NCI-H69 (cell line): ENCODE data around the gene MRAS.
A peak's percentile ranks its signal among the peaks of the same experiment; 100 is the strongest.

Source experiments
- DNase-seq: peaks from one replicate; lab custom pipeline; 2025; lab: John Stamatoyannopoulos, UW

MRAS gene

DNA sequence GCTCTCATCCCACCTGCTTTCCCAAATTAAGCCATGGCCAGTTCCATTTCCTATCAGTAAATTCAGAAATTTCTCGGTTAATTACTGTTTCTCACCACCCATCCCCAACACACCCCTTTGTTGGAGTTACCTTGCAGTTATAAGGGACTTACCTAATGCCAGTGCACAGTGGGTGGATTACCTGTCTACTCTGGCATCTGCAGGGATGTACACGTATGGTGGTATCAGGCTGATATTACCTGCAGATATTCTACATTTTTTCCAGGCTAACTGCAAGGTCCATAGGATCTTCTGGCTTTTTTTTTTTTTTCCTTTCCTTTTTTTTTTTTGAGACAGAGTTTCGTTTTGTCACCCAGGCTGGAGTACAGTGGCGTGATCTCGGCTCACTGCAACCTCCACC is 7.9 kb upstream of the MRAS start:
- DNase-seq, result no peak

DNA sequence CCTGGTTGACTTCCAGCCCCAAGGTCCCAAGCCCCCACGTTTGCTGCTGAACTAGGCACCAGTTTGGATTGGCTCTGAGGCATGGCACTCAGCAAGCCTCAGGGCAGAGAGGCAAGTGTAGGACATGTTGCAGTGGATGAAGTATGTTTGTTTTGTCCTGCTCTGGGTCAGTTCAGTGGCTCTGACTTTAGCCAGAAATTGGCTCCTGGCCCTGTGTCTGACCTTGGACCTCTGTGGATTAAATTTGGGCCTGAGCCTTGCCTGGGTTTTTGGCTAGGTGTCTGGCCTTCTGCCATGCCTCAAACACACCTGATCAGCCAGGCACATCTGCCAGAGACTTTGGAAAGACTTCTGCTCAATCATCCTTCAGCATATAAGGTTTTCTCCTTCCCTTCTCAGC is 3.6 kb upstream of the MRAS start:
- no peak for DNase-seq

DNA sequence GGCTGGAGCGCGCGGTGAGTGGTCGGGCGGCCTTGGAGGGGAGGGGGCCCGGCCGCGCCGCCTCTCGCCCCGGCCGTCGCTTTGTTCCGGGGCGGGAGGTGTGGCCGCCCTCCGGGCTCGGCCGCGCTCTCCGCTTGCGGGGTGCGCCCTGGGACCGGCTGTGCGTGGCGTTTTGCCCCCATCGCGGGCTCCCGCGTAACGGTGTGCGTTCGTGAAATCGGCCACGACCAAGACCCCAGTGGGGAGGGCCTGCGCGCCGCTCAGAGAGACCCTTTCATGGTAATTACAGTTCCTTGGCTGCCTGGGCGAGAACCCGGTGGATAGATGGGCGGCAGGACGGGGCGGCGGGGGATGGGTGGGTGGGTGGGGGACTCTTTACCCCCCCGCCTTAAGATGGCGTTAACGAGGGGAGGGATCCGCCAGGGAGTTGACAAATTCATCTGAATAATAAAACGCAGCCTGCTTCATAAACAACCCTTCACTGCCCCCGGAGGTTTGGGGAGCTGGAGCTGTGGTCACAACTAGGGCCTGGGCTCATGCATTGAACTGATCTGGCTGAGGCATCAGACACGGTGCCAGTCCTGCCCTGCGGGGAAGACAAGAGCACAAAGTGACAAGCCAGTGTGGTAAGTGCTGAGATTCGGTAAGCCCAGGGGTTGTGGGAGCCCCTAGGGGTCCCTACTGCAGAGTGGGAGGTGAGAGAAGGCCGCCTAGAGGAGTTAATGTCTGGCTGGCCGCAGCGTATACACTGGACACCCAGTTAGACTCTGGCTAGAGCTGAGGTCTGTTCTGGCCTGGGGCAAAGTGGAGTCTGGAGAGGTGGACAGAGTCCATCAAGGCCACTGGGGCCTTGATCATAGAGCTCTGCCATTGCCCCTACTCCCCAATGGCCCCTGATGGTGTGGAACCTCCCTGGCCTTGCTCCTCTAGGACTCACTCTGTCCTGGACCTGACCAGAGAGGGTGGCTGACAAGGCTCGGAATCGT is 668 bp downstream of the MRAS start:
- peak; percentile 24 for DNase-seq

DNA sequence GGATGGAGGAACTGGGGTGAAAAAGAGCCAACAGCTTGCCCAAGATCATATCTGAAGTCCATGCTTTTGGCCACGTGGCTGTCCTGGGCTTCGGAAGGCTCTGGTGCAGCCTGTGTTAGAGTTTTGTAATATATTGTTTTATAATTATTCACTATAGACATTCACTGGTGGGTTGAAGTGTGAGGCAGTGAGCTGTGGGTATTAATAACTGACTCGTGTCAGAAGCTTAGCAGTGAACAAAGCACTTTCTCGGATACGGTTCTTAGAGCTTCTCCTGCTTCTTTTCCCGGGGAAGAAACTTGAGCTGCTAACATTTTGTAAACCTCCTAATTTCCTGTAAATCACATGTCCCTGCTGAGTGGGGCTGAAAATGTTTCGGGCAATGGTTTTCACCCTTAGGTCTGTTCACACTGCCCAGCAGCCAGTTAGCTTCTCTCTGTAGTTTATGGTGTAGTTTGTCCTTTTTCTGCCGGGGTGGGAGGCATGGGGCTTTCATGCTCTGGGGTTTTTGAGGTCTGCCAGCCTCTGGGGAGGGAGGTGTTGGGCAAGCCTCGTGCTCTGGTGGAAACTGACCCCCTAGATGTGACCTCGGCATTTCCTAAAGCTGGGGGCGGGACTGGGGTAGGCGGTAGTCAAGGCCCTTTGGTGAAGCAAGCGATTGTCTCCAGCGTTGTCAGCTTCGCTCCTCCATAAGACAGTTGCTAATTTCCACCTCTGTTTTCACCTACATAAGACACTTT is 1.7 kb downstream of the MRAS start:
- no peak for DNase-seq

DNA sequence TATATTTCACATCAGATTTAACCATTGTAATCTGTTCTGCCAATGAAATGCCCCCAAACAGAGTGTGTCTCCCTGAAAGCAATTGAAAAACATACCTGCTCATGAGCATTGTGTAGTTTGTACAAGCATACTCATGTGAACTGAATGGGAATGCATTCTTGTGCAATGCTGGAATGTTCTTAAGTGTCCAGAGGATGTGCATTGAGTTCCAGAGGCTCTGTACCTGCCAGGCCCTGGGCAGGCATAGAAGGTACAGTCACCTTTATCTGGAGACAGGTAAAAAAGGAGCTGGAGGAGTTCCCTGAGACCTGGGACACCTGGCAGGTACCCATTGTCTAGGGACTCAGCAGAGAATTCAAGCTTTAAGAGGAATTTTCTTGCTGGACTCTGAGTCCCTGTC is 2.8 kb downstream of the MRAS start:
- DNase-seq, result no peak

DNA sequence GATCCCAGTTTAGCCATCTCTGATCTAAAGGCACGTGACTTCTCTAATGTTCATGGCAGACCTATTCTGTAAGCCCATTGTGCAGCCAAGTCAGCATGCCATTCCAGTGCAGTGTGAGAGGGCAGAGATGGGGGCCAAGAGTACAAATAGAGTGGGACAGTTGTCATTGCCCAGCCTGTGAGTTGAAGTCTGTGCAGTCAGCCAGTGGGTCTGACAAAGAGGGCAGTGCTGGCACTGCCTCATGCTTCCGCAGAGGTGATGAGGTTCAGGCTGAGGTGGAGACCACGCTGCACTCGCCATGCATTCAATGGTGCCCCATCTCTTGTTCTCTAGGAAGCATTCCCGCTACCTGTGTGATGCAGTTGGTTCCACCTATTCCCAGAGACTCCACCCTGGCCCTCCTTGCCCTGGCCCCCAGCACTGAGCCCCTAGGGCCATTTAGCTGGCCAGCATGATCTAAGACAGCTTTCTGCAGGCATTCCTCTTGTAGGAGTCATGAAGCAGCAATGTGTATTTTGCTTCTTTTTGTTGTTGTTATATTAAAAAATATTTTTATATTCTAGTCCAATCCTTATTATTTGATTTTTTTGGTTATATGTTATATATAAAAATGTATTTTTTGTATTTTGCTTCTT is 3.7 kb downstream of the MRAS start:
- no peak for DNase-seq

DNA sequence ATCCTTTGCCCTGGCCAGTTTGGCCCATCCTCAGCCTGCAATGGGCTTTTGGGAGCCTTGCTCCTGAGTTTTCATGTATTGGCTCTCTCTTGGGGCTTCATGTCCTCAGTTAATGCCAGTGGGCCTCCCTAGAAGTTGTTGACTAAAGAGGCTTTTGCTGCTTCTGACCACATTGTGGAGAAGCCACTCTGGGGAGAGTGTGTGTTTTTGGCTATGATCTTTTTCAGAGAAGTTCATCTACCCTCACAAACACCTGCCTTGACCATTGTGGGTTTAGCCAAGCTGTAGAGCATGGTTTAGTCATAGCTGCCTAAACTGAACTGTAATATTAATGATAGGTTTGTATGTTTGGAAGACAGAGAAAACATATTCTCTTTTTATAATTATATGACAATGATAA is 6.0 kb downstream of the MRAS start:
- DNase-seq, result no peak

DNA sequence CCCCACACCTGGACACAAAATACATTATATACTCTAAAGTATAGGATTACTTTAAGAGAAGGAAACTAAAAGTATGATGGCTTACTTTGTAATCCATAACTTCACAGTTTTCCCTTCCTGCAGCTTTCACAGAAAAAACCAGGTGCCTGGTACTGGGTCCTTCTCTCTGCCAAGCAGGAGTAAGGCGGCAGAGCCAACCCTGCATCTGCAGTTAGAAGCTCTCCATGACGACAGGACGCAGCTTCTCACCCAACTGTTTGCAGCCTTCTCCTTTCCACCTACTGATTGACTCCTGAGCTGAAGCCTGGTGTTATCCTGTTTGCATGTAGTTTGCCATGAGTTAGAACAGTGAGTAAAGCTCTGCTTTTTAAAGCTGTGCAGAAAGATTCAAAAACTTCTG is 6.7 kb downstream of the MRAS start:
- no peak for DNase-seq

DNA sequence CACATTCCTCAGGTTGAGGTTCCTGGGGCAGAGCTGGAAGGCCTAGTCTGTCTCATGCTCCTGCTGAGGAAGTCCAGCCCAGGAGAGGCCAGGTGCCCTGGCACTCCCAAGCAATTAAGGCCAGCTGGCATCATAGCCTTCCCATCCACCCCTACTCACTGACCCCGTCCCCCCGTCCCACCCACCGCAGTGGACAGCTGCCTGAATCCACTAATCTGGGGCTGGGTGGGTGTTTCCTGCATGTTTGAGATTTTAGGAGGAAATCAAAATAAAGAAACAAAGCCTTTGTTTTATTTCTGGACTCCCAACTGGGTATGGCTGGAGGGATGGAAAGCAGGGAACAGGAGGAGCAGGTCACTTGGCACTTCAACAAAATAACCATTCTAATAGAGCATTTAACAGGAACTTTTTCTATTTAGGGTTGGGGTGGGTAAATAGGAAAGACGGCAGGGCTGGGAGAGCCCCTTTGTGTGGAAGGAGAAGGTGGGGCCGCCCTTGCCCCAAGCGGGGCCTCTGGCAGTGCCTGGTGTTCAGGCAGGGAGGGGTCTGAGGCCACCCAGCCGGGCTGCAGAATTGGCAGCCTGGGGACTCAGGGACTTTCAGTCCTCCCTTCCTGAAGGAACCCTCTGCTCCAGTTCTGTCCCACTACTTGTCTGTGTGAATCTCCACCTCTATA is 8.5 kb downstream of the MRAS start:
- DNase-seq, result no peak

DNA sequence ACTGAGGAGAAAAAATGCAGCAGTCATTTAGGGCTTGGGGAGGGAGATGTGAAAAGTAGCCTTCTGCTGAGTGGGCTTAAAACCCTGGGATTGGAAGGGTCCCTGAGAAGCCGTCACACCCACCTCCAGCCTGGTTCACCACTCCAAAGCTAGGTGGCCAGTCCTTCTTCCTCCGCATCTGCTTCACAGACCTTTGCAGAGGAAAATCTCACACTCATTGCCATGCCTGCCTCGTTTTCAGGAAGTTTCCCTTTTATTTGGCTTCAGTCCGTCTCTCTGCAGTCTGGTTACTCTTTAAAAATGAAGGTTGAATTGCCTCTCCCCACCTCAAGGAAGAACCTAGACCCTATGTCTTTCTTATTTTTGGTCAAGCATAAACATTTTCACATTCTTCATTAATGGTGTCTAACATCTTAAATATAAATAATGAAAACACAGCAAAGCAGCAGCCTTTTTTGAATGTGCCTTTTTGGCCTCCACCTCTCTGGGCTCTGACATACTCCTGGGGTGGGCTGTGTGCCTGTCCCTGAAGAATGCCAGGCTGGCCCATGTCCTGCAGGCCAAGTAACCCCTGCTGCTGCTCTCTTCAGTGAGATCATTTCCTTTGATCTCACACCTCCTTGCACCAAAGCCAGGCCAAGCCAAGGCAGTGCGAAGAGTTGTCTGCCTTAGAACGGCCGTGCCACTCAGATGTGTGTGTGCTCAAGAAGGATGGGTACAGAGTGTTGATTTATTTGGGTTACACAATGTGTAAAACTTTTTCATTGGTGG is 11.0 kb downstream of the MRAS start:
- no peak for DNase-seq

DNA sequence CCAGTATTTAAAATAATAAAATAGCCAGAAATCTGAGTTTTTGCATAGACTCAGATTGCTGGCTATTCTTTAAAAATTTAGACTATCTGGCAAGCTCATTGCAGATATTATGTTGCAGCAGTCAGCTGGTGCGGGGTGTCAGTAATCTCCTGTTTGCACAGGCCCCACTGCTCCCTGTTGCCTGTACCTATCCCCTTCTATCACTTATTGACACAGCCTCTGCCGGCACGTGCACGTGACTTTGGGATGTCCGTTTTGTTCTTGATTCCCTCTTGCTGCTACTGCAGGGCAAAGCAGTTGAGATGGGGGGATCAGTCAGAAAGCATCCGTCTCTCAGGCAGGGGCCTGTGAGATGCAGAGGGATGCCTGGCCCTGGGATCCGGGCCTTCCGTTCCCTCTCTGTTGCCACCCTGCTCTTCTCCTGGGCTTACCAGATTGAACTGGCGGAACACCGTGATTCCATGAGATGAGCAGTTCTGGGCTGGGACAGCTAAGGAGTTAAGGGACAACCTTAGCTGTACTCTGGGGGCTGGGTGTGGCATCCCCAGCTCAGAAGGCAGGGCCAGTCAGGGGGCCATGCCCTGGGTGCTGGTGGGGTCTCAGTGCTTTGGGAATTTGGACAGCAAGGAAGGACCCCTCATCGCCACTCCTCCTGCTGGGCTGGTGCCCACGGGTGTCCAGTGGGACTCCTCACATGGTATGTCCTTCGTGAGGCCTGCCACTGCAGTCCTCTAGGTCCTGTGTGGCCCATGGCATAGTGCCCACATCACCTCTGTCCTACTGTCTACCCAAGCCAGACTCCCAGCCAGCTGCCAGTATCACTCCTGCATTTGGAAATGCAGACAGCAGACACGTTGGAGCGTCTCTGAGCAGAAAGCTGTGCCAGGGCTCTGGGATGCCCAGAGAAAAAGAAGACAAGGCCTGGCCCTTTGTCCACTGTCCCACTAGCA is 11.8 kb downstream of the MRAS start:
- no peak for DNase-seq

DNA sequence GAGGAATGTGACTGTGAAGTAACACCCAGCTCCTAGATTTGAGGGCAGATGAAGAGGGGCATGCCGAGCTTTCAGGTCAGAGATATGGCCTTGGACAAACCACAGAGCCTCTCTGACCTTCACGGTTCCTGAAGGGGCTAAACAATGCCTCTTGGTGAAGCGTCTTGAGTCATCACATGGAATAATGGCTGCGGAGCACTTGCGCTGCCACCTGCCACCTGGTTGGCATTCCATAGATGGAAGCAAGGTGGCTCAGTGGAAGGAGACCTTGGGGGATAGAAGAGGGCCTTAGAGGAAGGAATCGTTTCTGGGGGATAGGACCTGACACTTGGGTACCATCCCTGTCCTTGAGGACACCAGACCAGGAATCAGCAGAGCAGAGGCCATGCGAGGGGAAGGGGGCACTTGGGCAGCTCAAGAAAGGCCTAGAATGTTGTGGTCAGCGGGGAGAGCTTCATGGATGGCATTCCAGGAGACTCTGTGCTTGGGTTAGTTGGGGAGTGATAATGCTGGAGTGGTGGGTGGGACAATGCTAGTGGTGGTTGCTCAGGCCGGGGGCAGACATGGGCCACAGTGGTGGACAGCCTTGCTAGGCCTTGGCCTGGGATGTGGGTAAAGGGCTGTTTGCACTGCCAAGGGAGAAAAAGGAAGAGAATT is 12.6 kb downstream of the MRAS start:
- DNase-seq, result no peak

DNA sequence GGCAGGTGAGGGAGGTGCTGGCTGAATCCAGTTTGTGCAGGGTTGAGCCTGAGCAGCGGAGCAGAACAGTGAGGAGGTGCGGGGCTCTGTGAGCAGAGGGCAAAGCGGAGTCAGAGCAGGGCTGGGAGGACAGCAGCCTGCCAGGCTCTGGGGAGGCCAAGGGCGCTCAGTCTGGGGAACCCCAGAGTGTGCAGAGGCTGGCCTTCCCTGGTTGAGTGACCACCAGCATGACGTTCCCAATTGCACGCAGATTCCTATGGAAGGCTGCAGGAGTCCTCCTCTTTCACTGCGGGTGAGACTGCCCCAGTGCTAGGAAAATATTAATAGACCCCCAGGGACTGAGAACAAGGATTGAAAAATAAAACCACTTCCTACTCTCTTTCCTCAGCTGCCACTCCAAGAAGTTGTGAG is 13.2 kb downstream of the MRAS start:
- no peak for DNase-seq

DNA sequence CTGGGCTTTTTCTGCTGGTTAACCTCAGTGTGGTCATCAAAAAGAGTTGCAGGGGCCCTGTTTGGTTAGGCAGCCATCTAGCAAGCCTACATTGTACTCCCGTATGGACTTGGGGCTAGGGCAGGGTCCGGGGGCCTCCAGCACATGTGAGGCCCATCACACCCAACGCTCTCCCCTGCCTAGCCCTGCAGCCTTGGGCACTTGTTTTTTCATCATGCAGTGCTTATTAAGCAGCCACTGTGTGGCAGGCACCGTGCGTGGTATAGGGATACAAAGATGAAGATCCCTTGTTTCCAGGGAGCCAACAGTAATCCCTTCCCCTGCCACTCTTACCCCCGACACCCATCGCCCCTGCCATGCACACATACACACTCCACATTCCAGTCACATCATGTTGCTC is 14.2 kb downstream of the MRAS start:
- no peak for DNase-seq

DNA sequence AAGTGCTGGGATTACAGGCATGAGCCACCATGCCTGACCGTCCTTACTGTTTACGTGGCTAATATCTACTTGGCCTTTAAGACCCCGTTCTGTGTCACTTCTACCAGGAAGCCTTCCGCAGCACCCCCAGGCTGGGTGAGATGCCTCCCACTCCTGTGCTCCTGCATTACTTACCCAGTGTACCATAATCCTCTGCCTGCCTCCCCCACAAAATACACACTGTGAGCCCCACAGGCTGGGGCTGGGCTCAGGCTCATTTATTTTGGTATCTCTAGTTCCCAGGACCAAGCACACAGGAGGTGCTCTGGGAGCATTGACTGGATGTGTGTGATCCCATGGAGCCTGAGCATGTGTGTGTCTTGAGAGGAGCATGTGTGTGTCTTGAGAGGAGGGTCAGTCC is 14.9 kb downstream of the MRAS start:
- no peak for DNase-seq

DNA sequence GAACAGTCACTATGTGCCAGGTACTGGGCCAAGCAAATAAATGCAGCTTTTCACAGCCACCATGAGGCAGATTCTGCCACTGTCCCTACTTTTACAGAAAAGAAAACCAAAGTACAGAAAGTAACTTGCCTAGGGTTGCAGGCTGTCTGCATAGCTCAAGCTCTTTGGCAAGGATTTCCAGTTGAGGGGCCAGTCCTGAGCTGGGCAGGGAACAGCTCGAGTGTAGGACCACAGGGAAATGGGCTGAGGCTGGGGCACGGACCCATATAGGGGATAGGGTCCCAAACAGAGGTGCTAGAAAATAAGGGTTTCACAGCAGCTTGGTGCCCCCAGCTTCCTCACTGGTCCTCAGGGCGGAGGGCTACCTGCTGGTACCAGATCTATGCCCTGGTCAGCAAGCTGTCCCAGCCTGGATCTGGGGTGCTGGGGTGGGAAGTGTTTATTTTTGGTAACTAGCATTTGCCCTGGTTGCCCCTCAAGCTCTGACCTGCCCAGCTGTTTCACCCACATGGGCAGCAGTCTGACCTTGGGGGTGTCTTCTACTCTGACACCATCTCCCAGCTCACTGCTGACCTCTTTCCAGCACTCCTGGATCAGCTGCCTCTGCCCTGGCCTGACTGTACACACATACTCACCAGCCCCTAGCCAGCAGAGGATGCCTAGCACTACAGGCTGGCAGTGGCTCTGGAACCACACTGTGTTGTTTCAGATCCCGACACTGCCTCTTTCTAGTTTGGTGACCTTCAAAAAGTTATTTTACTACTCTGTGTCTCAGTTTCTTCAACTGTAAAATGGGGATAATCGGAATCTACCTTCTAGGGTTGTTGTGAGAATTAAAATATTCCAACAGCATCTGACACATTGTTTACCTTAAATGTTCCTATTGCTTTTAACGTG is 16.2 kb downstream of the MRAS start:
- DNase-seq, result no peak

DNA sequence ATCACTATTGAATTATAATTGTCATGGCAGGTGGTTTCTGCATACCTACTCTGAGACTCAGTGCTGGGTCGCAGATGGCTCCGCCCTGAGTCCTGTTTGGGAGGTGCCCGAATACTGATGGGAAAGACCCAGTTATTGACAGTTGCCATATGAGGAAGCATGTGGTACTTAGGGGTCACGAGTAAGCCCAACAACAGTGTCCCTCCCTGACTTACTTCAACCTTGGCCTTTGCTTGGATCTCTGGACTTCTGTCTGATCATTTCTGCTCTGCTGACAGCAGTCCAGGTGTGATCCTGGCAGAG is 16.8 kb downstream of the MRAS start:
- no peak for DNase-seq

DNA sequence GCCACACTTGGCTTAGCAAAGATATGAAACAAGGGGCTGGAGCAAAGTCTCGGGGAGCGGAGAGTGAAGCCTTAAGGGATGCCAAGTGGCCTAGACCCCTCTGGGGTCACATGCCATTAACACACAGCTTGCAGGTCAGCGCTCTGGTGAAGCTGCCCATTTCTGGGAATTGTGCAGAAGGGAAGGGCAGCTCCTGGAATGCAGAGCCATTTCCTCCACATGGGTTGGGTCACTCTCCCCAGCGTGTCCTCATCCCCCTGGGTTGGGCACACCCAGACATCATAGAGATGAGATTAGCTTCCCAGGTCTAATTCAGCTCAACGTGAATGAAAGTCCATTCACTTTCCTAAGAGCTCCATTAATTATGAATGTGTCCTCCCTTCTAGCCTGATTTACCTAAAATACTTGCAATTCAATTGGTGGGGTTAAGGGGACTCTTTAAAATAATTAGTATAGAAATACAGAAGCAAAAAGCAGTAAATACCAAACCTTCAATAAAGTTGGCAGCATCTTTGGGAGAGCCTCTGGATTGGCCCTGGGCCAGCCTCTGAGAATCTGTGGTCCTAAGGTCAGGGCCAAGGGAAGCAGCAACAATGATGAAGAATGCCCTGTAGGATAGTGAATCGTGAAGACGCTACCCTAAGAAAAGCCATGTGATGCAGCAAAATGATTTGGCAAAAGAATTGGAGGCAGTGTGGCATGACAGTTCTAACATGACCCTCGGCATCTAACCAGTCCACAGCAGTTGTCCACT is 17.8 kb downstream of the MRAS start:
- no peak for DNase-seq
